GM10266 (cell line): Measurements from ENCODE around the gene NME4.
"Not testable (repeated sequence)": the region's sequence is repeated elsewhere in the genome, so short reads cannot be mapped to it uniquely, and the experiment has no call there.

Experiments
- DNase-seq: peaks from one replicate; pipeline ENCODE4 v3.0.0; 2012; ENCODE audit errors: extremely low spot score
- TF ChIP-seq, protein P1 (sequence below): IDR thresholded peaks from 2 replicates; pipeline ENCODE4 v1.5.1; 2012; ENCODE audit warnings: mild to moderate bottlenecking, low read depth; ENCODE audit not compliant: control insufficient read depth, insufficient read depth; ENCODE audit errors: missing control alignments

The NME4 gene

DNA sequence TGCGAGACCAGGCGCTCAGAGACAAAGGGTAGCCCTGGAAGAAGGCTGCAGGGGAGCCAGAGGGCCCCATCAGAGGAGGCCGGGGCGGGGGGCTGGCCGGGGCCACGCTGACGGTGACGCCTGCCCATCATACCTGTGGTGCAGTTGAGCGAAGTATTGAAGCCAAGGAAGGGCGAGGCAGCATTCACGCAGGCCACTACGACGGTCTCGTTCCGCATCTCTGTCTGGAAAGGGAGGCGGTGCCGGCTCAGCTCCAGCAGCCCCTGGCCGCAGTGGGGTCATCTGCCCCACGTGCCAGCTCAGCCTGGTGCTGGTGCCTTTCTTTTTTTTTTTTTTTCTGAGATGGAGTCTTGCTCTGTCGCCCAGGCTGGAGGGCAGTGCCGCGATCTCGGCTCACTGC, 21.8 kb upstream of the NME4 start:
- DNase-seq, result no peak
- TF ChIP-seq, protein P1, sequence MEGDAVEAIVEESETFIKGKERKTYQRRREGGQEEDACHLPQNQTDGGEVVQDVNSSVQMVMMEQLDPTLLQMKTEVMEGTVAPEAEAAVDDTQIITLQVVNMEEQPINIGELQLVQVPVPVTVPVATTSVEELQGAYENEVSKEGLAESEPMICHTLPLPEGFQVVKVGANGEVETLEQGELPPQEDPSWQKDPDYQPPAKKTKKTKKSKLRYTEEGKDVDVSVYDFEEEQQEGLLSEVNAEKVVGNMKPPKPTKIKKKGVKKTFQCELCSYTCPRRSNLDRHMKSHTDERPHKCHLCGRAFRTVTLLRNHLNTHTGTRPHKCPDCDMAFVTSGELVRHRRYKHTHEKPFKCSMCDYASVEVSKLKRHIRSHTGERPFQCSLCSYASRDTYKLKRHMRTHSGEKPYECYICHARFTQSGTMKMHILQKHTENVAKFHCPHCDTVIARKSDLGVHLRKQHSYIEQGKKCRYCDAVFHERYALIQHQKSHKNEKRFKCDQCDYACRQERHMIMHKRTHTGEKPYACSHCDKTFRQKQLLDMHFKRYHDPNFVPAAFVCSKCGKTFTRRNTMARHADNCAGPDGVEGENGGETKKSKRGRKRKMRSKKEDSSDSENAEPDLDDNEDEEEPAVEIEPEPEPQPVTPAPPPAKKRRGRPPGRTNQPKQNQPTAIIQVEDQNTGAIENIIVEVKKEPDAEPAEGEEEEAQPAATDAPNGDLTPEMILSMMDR, result no peak

DNA sequence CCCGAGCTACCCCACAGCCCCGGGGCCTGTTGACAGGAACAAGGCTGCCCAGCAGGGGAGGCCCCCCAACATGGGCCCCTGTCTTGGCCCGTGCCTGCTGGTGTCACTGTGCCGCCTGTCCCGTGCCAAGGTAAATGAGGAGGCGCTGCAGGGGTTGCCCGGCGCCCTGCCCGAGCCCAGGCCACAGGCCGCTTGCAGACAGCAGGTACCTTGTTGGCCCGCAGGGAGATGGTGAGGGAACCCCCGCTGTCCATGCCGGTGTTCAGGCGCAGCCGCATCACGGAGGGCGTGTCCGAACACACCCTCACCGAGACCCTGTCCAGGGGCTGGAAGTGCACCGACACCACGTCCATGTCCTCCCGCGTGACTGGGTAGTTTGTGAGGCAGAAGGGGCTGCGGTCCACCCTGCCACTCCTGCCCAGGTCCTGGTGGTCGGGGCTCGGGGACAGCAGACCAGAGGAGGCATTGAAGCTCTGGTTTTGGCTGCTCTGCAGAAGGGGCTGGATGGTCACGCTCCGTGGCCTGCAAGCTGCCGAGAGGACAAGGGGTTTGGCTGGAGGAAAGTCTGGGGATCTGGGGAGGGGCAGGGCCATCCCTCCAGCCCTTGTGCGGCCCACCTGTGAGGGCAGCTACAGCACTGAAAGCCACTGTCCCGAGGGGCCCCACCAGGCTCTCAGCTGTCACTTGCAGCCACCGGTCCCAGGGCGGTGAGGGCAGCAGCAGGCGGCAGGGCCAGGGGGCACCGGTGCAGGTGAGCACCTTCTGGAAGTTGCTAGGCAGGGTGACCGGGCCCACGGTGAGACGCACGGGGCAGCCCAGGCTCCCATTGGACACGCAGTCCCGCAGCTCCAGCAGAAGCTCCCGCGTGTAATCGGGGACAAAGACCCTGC, 20.8 kb upstream of the NME4 start:
- TF ChIP-seq, protein P1, result no peak
- no peak for DNase-seq

DNA sequence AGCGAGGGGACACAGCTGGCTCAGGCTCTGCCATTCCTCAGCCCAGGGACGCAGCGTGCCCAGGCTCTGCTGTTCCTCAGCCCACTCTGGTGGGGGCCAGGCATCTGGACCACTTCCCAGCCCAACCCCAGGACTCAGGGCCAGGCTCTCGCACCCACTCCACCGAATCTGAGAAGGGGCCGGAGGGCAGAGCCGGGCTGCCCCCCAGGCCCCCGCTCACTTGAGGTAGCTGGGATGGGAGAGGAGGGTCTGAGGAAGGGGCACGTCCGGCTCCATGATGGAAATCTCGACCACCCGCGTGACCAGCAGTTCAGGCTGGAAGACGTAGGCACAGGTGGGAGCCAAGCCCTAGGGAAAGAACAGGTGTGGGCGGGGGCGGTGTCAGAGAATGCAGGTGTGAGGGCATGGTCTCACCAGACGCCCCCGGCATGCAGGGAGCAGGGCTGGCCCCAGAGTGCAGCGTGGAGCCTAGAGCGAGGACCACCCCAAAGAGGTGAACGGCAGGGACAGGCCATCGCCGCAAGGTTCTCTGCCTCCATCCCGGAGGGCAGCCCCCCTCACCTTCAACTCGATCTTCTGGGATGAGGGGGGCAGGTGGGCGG, 20.1 kb upstream of the NME4 start:
- no peak for DNase-seq
- TF ChIP-seq, protein P1, result no peak

DNA sequence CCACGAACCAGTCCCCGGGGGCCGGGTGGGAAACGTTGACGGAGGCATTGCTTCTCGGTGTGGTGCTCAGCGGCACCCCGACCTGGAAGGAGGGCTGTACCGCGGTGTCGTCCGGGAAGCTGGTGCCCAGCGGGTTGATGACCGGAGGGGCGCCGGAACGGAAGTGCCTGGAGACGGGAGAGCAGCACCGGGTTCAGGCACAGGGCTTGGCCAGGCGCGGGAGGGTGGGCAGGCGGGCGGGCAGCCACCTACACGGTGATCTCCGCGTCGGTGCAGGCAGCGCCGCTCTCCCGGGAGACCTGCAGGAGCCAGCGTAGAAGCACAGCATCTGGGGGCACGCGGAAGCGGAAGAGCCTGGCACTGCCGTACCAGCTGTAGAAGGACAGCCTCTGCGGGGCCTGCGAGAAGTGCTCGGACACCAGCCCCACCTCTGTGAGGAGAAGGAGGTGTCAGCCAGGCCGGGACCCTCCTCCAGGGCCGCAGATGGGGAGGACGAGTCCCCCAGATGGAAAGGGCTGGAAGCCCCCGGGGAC, 19.5 kb upstream of the NME4 start:
- TF ChIP-seq, protein P1, result no peak
- DNase-seq, result no peak

DNA sequence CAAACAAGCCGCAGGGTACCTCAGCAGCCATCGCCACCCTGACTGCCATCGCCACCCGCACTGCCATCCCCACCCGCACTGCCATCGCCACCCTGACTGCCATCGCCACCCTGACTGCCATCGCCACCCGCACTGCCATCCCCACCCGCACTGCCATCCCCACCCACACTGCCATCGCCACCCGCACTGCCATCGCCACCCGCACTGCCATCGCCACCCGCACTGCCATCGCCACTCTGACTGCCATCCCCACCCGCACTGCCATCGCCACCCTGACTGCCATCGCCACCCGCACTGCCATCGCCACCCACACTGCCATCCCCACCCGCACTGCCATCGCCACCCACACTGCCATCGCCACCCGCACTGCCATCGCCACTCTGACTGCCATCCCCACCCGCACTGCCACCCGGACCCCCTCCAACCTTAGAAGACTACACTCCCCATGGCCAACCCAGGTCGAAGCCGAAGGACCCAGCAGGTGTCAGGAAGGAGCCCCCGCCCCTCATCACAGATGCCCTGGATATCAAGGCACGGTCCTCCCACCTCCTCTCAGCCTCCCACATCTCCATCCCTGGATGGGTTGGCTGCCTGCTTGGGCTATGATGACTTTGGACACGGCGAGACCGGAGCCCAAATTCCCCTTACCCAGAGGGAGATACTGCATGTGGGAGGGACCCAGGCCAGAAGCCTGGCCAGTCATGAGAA, 18.7 kb upstream of the NME4 start:
- not testable (repeated sequence) for DNase-seq

DNA sequence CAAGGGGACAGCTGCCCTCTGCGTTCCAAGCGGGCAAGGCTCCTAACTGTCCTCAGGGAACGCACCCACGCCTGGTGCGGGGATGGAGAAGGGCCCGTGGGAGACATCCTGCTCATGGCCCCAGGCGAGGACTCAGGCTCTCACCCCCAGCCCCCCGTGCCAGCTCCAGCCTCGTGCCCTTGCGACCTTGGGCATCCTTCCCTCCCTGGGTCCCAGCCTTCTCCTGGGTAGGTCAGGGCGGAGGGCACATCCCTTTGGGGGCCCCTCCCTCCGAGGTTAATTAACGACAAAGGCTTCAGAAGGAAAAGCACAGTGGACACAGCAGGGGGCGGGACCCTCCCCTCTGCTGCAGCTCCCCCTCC, 18.2 kb upstream of the NME4 start:
- TF ChIP-seq, protein P1, result no peak
- no peak for DNase-seq

DNA sequence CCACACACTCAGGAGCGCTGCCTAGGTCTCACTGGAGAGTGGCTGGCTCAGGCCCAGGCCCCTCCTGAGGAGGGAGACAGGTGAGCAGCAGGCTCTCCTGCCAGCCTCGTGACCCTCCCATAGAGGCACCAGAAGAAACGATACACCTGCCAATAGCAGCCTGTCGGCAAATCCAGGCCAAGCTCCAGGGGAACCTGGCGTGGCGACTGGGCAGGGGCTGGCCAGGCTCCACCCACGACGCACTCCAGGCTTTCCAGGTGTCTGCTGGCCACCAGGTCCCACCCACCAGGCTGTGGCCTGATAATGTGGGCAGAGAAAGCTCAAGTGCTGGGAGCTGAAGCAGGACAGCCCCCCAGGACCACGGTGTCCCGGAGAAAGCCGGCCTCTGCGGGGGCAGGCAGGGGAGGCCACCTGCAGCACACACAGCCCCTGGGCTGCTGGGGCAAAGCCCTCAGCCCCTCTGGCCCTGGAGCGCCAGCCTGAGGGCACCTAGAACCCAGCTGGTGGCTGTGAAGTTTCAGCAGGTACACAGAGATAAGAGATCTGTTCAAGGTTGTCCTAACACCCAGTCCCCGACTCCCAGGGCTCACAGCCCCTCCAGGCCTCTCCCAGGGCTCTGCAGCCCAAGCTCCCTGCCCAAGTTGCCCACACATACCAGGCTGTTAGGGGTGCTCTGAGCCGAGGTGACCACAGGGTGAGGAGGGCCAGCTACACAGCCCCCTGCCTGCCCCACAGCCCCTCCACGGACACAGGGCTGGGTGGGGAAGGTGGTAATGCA, 17.6 kb upstream of the NME4 start:
- no peak for DNase-seq
- TF ChIP-seq, protein P1, result no peak
